DND-41 (cell line): ENCODE results near the gene TGFB3.

Source experiments
- EZH2 ChIP-seq: IDR thresholded peaks from 3 replicates; pipeline ENCODE4 v1.6.1; 2012; ENCODE audit warnings: borderline replicate concordance, low read depth, mild to moderate bottlenecking, moderate library complexity, low read length, inconsistent platforms; ENCODE audit not compliant: severe bottlenecking
- TF ChIP-seq, protein P1 (sequence below): IDR thresholded peaks from 2 replicates; pipeline ENCODE4 v1.5.1; 2012; ENCODE audit warnings: borderline replicate concordance, low read length, moderate library complexity, mild to moderate bottlenecking; ENCODE audit not compliant: poor library complexity, severe bottlenecking; ENCODE audit errors: extremely low read depth

DNA sequence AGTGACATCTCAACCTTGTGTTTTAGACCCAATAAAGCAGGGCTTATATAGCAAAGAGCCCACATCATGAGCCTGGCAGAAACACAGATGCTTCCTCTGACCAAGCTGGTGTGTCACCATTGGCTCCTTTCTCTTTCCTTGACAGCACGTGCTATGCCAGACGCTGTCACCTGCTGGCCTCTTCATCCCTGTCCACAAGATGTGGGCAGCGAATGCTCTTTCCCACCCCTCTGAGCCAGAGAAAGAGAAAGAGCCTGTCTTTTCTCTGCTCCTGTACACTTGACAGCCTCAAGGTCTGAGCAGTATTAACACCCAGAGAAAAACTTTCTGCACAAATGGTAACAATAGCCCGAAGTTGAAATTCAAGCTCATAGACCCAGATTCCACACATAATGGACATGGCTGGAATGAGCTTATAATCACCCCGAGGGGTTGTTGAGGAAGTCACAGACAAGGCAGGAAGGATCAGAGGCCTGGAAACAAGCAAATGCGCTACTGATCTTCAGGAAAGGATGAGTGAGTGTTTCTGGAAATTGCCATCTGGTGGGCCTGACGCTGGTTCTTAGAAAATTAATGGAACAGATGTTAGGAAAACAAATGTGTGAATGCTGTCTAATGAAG lies 8.9 kb downstream of the TGFB3 start:
- TF ChIP-seq, protein P1, sequence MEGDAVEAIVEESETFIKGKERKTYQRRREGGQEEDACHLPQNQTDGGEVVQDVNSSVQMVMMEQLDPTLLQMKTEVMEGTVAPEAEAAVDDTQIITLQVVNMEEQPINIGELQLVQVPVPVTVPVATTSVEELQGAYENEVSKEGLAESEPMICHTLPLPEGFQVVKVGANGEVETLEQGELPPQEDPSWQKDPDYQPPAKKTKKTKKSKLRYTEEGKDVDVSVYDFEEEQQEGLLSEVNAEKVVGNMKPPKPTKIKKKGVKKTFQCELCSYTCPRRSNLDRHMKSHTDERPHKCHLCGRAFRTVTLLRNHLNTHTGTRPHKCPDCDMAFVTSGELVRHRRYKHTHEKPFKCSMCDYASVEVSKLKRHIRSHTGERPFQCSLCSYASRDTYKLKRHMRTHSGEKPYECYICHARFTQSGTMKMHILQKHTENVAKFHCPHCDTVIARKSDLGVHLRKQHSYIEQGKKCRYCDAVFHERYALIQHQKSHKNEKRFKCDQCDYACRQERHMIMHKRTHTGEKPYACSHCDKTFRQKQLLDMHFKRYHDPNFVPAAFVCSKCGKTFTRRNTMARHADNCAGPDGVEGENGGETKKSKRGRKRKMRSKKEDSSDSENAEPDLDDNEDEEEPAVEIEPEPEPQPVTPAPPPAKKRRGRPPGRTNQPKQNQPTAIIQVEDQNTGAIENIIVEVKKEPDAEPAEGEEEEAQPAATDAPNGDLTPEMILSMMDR = no peak
- TF ChIP-seq EZH2 = no peak
